BLaER1 treated with 17β-estradiol and CSF1 and Interleukin-3, amounts not matched to agents 10 nM and 100 nM (cell line): ENCODE measurements around the gene ZEB2.

Experiments
- H3K27ac ChIP-seq, 11 experiments: shearing (Covaris generic); formaldehyde crosslinking; 2 replicates each; pipeline ENCODE4 v1.8.1; 2022
- H3K27me3 ChIP-seq, 11 experiments: shearing (Covaris generic); formaldehyde crosslinking; 2 replicates each; pipeline ENCODE4 v1.8.1; 2022
- H3K36me3 ChIP-seq, 11 experiments: shearing (Covaris generic); formaldehyde crosslinking; 2 replicates each; pipeline ENCODE4 v1.8.1; 2022
- H3K4me1 ChIP-seq, 10 experiments: shearing (Covaris generic); formaldehyde crosslinking; 2 replicates each; pipeline ENCODE4 v1.8.1; 2022
- H3K4me2 ChIP-seq, 11 experiments: shearing (Covaris generic); formaldehyde crosslinking; 2 replicates each; pipeline ENCODE4 v1.8.1; 2022
- H3K4me3 ChIP-seq, 10 experiments: shearing (Covaris generic); formaldehyde crosslinking; 2 replicates each; pipeline ENCODE4 v1.8.1; 2022
- H3K9ac ChIP-seq, 11 experiments: shearing (Covaris generic); formaldehyde crosslinking; 2 replicates each; pipeline ENCODE4 v1.8.1; 2022
- H3K9me3 ChIP-seq, 11 experiments: shearing (Covaris generic); formaldehyde crosslinking; replicated peaks in 1 of 11; 2 replicates each; pipeline ENCODE4 v1.8.1; 2022
- H4K20me1 ChIP-seq, 11 experiments: shearing (Covaris generic); formaldehyde crosslinking; 2 replicates each; pipeline ENCODE4 v1.8.1; 2022
- Cebpa-rat ChIP-seq, 11 experiments: shearing (Covaris generic); IDR thresholded peaks; 2 replicates each; pipeline ENCODE4 v1.8.1; 2022

The ZEB2 gene

DNA sequence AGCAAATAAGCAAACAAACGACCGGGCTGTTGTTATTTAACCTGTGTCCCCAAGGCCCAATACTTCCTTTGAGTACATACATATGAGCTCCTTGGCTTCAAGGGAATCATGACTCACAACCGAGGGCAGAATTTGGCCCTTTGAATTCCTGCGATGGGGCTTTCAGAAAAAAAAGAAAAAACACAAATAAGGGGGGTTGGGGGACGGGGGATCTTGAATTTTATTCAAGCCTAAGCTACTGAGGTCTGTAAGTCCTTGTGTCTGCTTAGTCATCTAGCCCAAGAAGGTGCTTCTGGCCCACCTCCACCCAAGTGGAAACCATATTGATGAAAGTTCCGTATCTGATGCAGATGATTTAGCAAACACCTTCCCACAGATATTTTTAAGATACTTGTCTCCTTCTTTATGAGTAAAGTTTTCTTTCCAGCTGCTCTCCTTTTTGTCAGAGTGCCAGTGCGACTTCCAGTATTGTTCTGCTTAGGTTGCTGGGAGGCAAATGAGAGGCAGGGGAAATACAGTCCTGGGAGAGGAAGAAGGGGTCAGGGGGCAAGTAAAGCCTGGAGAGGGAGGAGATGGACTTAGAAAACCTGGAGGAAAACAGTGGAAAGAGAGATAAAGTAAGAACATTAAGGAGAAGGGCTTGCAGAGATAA, 169.6 kb downstream of the ZEB2 start:
- H3K36me3 ChIP-seq = no peaks in the 10 kb centered on the region
- peaks cover 0 to 14% (median 0%) of the 10 kb centered on the region in 10 experiments; a peak in 5 of 20 replicates for H3K4me1 ChIP-seq
- H3K27me3 ChIP-seq = no peaks in the 10 kb centered on the region
- no peaks in the 10 kb centered on the region for H3K9me3 ChIP-seq
- H3K9ac ChIP-seq = no peak overlapping the region
- H3K27ac ChIP-seq = no peak overlapping the region
- H4K20me1 ChIP-seq = no peaks in the 10 kb centered on the region
- H3K4me3 ChIP-seq = no peak overlapping the region
- TF ChIP-seq Cebpa-rat (IDR thresholded peaks at IDR 0.05) = no peak
- H3K4me2 ChIP-seq = peak overlapping the region in 1 of 11 experiments; percentile 19; a peak in 1 of 22 replicates

DNA sequence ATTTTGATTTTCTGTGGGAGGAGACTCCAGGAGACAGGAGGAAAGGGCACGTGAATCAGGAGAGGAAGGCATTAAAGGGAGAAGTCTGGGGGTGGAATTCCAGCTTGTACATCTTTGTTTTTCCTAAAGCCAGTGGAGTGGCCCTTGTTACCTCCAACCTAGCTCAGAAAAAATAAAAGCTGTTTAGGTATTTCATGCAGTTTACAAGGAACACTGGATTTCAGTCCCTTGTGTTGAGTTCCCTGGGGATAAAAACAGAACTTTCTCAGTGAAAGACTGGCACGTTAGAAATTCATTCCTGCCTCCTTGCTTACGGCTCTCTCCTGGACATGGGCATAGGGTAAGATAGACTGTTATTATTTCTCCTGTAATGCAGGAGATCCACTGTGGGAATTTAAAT, 170.2 kb downstream of the ZEB2 start:
- Histone ChIP-seq H3K4me2 (0 out of 22 replicates have a peak overlapping the region, but pooled peaks of 1 of the 11 experiments have one; percentile 19), H3K9me3 (no peaks in the 10 kb centered on the region), H3K27me3 (no peaks in the 10 kb centered on the region), H3K4me1 (peaks cover 0 to 9% (median 0%) of the 10 kb centered on the region in 10 experiments; a peak in 2 of 20 replicates), H3K36me3 (no peaks in the 10 kb centered on the region), H3K9ac (no peak overlapping the region), H3K27ac (no peak overlapping the region), H4K20me1 (no peaks in the 10 kb centered on the region), H3K4me3 (no peak overlapping the region)
- TF ChIP-seq Cebpa-rat (IDR thresholded peaks at IDR 0.05) = no peak

DNA sequence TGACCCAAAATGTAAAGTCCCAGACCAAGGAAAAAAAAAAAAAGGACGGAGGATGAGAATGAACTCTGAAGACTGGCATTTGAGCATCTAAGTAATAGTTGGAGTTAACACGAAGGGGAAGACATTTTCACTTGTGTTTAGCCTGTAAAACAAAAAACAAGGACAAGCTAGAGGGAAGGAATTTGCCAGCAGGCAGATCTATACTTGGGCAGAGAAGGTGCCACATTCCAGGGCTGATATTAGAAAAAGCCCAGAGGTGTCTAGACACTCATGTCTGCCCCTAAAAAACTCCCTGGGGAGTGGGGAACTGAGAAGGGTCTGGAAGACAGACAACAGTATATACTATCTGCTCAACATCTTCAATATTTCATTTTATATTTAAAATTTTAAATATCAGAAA, 171.1 kb downstream of the ZEB2 start:
- Histone ChIP-seq H3K36me3 (no peaks in the 10 kb centered on the region), H3K9ac (no peak overlapping the region), H3K9me3 (no peaks in the 10 kb centered on the region), H3K4me2 (no peak overlapping the region), H3K27ac (no peak overlapping the region), H4K20me1 (no peaks in the 10 kb centered on the region), H3K4me1 (peaks cover 0 to 9% (median 0%) of the 10 kb centered on the region in 10 experiments; a peak in 2 of 20 replicates), H3K4me3 (no peak overlapping the region), H3K27me3 (no peaks in the 10 kb centered on the region)
- TF ChIP-seq Cebpa-rat (IDR thresholded peaks at IDR 0.05) = no peak

DNA sequence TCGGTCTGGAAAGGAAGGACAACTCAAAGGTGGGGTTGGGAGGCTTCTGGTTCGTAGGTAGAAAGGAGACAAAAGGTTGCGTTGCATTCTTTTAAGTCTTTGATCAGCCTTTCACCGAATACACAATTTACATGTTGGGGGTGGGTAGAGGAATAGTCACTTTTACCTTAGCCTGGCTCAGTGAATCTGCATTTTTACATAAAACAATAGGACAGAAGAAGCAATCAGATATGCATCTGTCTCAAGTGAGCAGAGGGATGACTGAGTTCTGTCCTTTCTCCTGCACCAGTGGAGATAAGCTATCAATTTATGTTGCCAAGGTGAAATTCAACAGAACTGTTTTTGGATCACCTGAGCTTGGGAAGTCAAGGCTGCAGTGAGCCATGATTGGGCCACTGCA, 173.7 kb downstream of the ZEB2 start:
- Histone ChIP-seq H3K4me2 (no peak overlapping the region), H3K4me3 (no peak overlapping the region), H3K27me3 (no peaks in the 10 kb centered on the region), H3K9ac (no peak overlapping the region), H3K4me1 (peaks cover 0 to 9% (median 0%) of the 10 kb centered on the region in 10 experiments; a peak in 1 of 20 replicates), H3K9me3 (no peaks in the 10 kb centered on the region), H3K27ac (no peak overlapping the region), H4K20me1 (no peaks in the 10 kb centered on the region), H3K36me3 (no peaks in the 10 kb centered on the region)
- no peak for TF ChIP-seq Cebpa-rat (IDR thresholded peaks at IDR 0.05)

DNA sequence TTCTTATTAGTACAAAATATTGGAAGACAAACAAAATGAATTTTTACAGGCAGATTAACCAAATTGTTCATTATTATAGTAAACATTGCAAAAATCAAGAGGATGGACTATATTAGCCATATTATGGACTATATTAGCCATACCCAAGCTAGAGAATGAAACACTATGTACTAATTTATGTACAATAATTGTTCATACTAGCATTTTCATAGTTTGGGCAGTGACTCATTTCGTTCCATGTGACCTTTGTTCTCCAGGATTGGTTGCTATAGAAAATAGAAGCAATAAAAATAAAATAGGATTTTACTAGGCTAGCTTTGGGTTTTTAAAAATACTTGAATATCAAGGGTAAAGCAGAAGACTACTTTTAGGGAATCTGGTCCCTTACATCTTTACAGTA, 176.8 kb downstream of the ZEB2 start:
- H3K4me3 ChIP-seq = no peak overlapping the region
- H3K27me3 ChIP-seq = no peaks in the 10 kb centered on the region
- H4K20me1 ChIP-seq = no peaks in the 10 kb centered on the region
- H3K4me1 ChIP-seq = no peaks in the 10 kb centered on the region
- H3K36me3 ChIP-seq = no peaks in the 10 kb centered on the region
- no peak for TF ChIP-seq Cebpa-rat (IDR thresholded peaks at IDR 0.05)
- no peak overlapping the region for H3K9ac ChIP-seq
- H3K27ac ChIP-seq = no peak overlapping the region
- no peaks in the 10 kb centered on the region for H3K9me3 ChIP-seq
- H3K4me2 ChIP-seq = no peak overlapping the region

DNA sequence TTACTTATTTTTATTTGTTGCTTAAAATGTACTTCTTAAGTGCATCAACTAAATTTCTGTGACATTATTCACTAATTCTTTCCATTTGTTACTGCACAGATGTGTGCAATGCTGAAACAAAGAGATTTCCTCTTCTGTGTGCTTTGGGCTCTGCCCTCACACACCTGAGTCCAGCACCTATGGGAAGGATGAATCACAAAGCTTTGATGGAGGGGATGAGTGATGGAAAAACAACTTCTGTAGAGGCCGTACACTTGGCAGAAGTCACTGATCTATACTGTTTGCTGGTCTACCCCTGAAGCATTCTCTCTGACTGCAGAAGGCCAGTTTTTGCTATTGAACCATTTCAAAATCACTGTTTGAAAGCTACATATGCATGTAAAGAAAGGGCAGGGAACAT, 178.4 kb downstream of the ZEB2 start:
- Histone ChIP-seq H3K4me1 (no peaks in the 10 kb centered on the region), H3K4me2 (no peak overlapping the region), H3K9me3 (no peaks in the 10 kb centered on the region), H3K27me3 (no peaks in the 10 kb centered on the region), H3K27ac (no peak overlapping the region), H3K4me3 (no peak overlapping the region), H3K36me3 (no peaks in the 10 kb centered on the region), H4K20me1 (no peaks in the 10 kb centered on the region), H3K9ac (no peak overlapping the region)
- TF ChIP-seq Cebpa-rat (IDR thresholded peaks at IDR 0.05) = no peak

DNA sequence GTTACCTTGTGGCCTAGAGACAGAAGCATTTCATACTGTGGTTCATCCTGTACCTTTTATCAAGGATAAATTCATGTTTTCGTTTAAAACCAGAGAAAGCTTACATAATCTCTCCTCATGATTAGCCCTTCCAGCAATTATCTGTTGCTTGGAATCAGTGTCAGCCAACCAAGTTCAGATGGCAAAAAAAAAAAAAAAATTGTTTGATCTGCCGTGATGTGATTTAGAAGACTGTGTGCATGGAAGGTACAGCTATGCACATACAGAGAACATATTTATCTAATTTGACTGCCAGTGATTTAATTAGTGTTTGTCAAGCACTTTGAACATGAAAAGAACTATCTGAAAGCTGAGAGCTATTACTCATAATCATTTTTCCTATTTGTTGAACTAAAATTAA, 180.9 kb downstream of the ZEB2 start:
- Histone ChIP-seq H3K27me3 (no peaks in the 10 kb centered on the region), H4K20me1 (no peaks in the 10 kb centered on the region), H3K4me3 (no peak overlapping the region), H3K27ac (no peak overlapping the region), H3K4me1 (no peaks in the 10 kb centered on the region), H3K36me3 (no peaks in the 10 kb centered on the region), H3K9me3 (no peaks in the 10 kb centered on the region), H3K9ac (no peak overlapping the region), H3K4me2 (no peak overlapping the region)
- no peak for TF ChIP-seq Cebpa-rat (IDR thresholded peaks at IDR 0.05)

DNA sequence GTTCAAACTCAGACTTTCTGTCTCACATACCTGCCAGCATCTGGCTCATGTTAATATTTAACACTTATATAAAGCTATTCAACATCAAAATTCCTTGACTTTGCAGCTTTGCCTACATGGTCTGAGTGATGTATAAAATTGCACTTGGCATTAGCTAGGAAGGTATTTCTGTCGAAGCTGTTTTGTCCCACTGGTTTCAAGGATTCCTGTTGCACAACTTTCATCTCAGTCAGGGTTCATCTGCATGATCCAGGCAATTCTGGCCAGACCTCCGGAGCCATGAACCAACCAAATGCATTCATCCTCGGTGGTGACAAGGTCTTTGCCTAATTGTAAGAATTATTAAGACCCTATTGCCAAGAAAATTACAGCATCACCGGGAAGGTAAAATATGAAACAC, 185.4 kb downstream of the ZEB2 start:
- peak in 1 of 11 experiments; percentile 33; a peak in 1 of 22 replicates for TF ChIP-seq Cebpa-rat (IDR thresholded peaks at IDR 0.05)
- no peak overlapping the region for H3K4me2 ChIP-seq
- no peaks in the 10 kb centered on the region for H3K9me3 ChIP-seq
- no peaks in the 10 kb centered on the region for H3K36me3 ChIP-seq
- H3K9ac ChIP-seq = no peak overlapping the region
- H3K27ac ChIP-seq = no peak overlapping the region
- no peaks in the 10 kb centered on the region for H4K20me1 ChIP-seq
- peaks cover 13 to 26% (median 21%) of the 10 kb centered on the region in 10 experiments for H3K4me1 ChIP-seq
- H3K4me3 ChIP-seq = no peak overlapping the region
- H3K27me3 ChIP-seq = no peaks in the 10 kb centered on the region
